HEK293 (cell line): ENCODE measurements around the gene MARK2.

Experiments used
- CTCF ChIA-PET: fragments of 350-600 bp; formaldehyde crosslinking; extraction: SDS; loops from one replicate; lab custom pipeline; 2021; ENCODE audit warnings: antibody characterized with exemption; lab: Yijun Ruan, JAX
- POLR2A ChIA-PET: fragments of 300-600 bp; formaldehyde crosslinking; extraction: SDS; loops from one replicate; lab custom pipeline; 2020; ENCODE audit warnings: antibody characterized with exemption, inconsistent platforms; lab: Yijun Ruan, JAX
- H3K27ac ChIP-seq: fragments of 200-500 bp; sonication (Bioruptor generic); 2 replicates; pipeline ENCODE4 v1.5.1; 2014; ENCODE audit warnings: low read depth, low read length, control low read depth, inconsistent platforms; ENCODE audit errors: extremely low read depth
- H3K36me3 ChIP-seq, 2 experiments: fragments of 200-500 bp in 1 of 2; sonication (Bioruptor generic) in 1 of 2; 1 replicate in 1 of 2; 2 replicates in 1 of 2; pipeline ENCODE4 v1.5.1; 2014 to 2017; ENCODE audit warnings: inconsistent platforms in 2 of 2, low read length in 2 of 2; ENCODE audit not compliant: control insufficient read depth in 2 of 2, insufficient read depth in 1 of 2
- H3K4me1 ChIP-seq: fragments of 200-500 bp; sonication (Bioruptor generic); 2 replicates; pipeline ENCODE4 v1.5.1; 2014; ENCODE audit warnings: mild to moderate bottlenecking, low read length, inconsistent platforms; ENCODE audit not compliant: control insufficient read depth, insufficient read depth
- H3K4me3 ChIP-seq: 2 replicates; pipeline ENCODE4 v1.5.1; 2011; ENCODE audit warnings: low read depth, mild to moderate bottlenecking, control low read depth, low read length, moderate library complexity
- H3K9me3 ChIP-seq: fragments of 200-500 bp; sonication (Bioruptor generic); 2 replicates; pipeline ENCODE4 v1.5.1; 2014; ENCODE audit warnings: low read depth, low read length, inconsistent platforms; ENCODE audit not compliant: control insufficient read depth, insufficient read depth
- EGR2 ChIP-seq: fragments of 450-650 bp; formaldehyde crosslinking; IDR thresholded peaks from 2 replicates; pipeline ENCODE4 v1.5.1; 2016; ENCODE audit warnings: low read depth, missing biosample characterization, missing genetic modification characterization
- GLIS2 ChIP-seq: fragments of 450-650 bp; formaldehyde crosslinking; IDR thresholded peaks from 2 replicates; pipeline ENCODE4 v1.5.1; 2016; ENCODE audit warnings: missing biosample characterization, missing genetic modification characterization
- HOXC10 ChIP-seq: sonication (generic); formaldehyde crosslinking; IDR thresholded peaks from 2 replicates; pipeline ENCODE4 v1.8.1; 2023; ENCODE audit warnings: mild to moderate bottlenecking, missing genetic modification reagents
- HOXD13 ChIP-seq: sonication (generic); formaldehyde crosslinking; IDR thresholded peaks from 2 replicates; pipeline ENCODE4 v1.8.0; 2022; ENCODE audit warnings: missing genetic modification reagents, borderline replicate concordance
- KLF8 ChIP-seq: fragments of 450-650 bp; formaldehyde crosslinking; IDR thresholded peaks from 2 replicates; pipeline ENCODE4 v1.5.1; 2016; ENCODE audit warnings: missing biosample characterization, missing genetic modification characterization
- KLF9 ChIP-seq: fragments of 450-650 bp; formaldehyde crosslinking; IDR thresholded peaks from 2 replicates; pipeline ENCODE4 v1.5.1; 2016; ENCODE audit warnings: missing biosample characterization, missing genetic modification characterization, low read depth
- MEIS1 ChIP-seq: sonication (generic); formaldehyde crosslinking; IDR thresholded peaks from 2 replicates; pipeline ENCODE4 v1.8.1; 2022; ENCODE audit warnings: missing genetic modification reagents, mild to moderate bottlenecking, borderline replicate concordance
- SP3 ChIP-seq: fragments of 450-650 bp; formaldehyde crosslinking; IDR thresholded peaks from 2 replicates; pipeline ENCODE4 v1.5.1; 2016; ENCODE audit warnings: missing biosample characterization, missing genetic modification characterization
- TCF7L2 ChIP-seq: IDR thresholded peaks from 2 replicates; pipeline ENCODE4 v1.6.1; 2011; ENCODE audit warnings: low read depth, mild to moderate bottlenecking, inconsistent platforms, low read length, moderate library complexity, borderline replicate concordance
- YY1 ChIP-seq: fragments of 450-650 bp; formaldehyde crosslinking; IDR thresholded peaks from 2 replicates; pipeline ENCODE4 v1.5.1; 2018; ENCODE audit warnings: missing biosample characterization, missing genetic modification characterization
- YY2 ChIP-seq: fragments of 450-650 bp; formaldehyde crosslinking; IDR thresholded peaks from 2 replicates; pipeline ENCODE4 v1.5.1; 2016; ENCODE audit warnings: missing biosample characterization, missing genetic modification characterization
- ZFHX2 ChIP-seq: fragments of 450-650 bp; formaldehyde crosslinking; conservative IDR thresholded peaks from 2 replicates; pipeline ENCODE4 v1.5.1; 2016; ENCODE audit warnings: missing biosample characterization, missing genetic modification characterization
- ZNF169 ChIP-seq: fragments of 450-650 bp; formaldehyde crosslinking; IDR thresholded peaks from 2 replicates; pipeline ENCODE4 v1.5.1; 2016; ENCODE audit warnings: missing biosample characterization, missing genetic modification characterization
- ZNF174 ChIP-seq: fragments of 450-650 bp; formaldehyde crosslinking; IDR thresholded peaks from 2 replicates; pipeline ENCODE4 v1.5.0; 2017; ENCODE audit warnings: missing biosample characterization, mild to moderate bottlenecking, missing genetic modification characterization
- ZNF202 ChIP-seq: fragments of 450-650 bp; formaldehyde crosslinking; IDR thresholded peaks from 2 replicates; pipeline ENCODE4 v1.5.1; 2016; ENCODE audit warnings: missing biosample characterization, missing genetic modification characterization, borderline replicate concordance
- ZNF266 ChIP-seq: fragments of 450-650 bp; formaldehyde crosslinking; IDR thresholded peaks from 2 replicates; pipeline ENCODE4 v1.5.1; 2016; ENCODE audit warnings: missing biosample characterization, missing genetic modification characterization, low read depth
- ZNF292 ChIP-seq: fragments of 450-650 bp; formaldehyde crosslinking; IDR thresholded peaks from 2 replicates; pipeline ENCODE4 v1.5.1; 2016; ENCODE audit warnings: low read depth, missing biosample characterization, missing genetic modification characterization, borderline replicate concordance
- ZNF311 ChIP-seq: fragments of 450-650 bp; formaldehyde crosslinking; IDR thresholded peaks from 2 replicates; pipeline ENCODE4 v1.5.1; 2017; ENCODE audit warnings: missing biosample characterization, missing genetic modification characterization, borderline replicate concordance
- ZNF354C ChIP-seq: fragments of 450-650 bp; formaldehyde crosslinking; IDR thresholded peaks from 2 replicates; pipeline ENCODE4 v1.5.1; 2016; ENCODE audit warnings: missing biosample characterization, missing genetic modification characterization, low read depth, borderline replicate concordance
- ZNF37A ChIP-seq: fragments of 450-650 bp; IDR thresholded peaks from 2 replicates; pipeline ENCODE4 v1.5.1; 2018; ENCODE audit warnings: missing biosample characterization, missing genetic modification characterization
- ZNF558 ChIP-seq: fragments of 450-650 bp; formaldehyde crosslinking; IDR thresholded peaks from 2 replicates; pipeline ENCODE4 v1.5.1; 2016; ENCODE audit warnings: missing biosample characterization, missing genetic modification characterization
- ZNF560 ChIP-seq: fragments of 450-650 bp; formaldehyde crosslinking; IDR thresholded peaks from 2 replicates; pipeline ENCODE4 v1.5.1; 2017; ENCODE audit warnings: missing biosample characterization, missing genetic modification characterization, borderline replicate concordance
- ZNF660 ChIP-seq: fragments of 450-650 bp; IDR thresholded peaks from 2 replicates; pipeline ENCODE4 v1.5.1; 2018; ENCODE audit warnings: missing biosample characterization, mild to moderate bottlenecking, missing genetic modification characterization
- ZNF747 ChIP-seq: fragments of 450-650 bp; formaldehyde crosslinking; IDR thresholded peaks from 2 replicates; pipeline ENCODE4 v1.5.1; 2016; ENCODE audit warnings: missing biosample characterization, missing genetic modification characterization
- ZNF785 ChIP-seq: fragments of 450-650 bp; formaldehyde crosslinking; IDR thresholded peaks from 2 replicates; pipeline ENCODE4 v1.5.1; 2016; ENCODE audit warnings: missing biosample characterization, missing genetic modification characterization
- ZNF791 ChIP-seq: fragments of 450-650 bp; formaldehyde crosslinking; IDR thresholded peaks from 2 replicates; pipeline ENCODE4 v1.5.1; 2016; ENCODE audit warnings: missing biosample characterization, missing genetic modification characterization
- ZSCAN30 ChIP-seq: fragments of 450-650 bp; IDR thresholded peaks from 2 replicates; pipeline ENCODE4 v1.5.1; 2018; ENCODE audit warnings: missing biosample characterization, mild to moderate bottlenecking, missing genetic modification characterization, moderate library complexity
- TF ChIP-seq, protein P1 (sequence below): fragments of 450-650 bp; formaldehyde crosslinking; IDR thresholded peaks from 2 replicates; pipeline ENCODE4 v1.5.1; 2016; ENCODE audit warnings: missing biosample characterization, missing genetic modification characterization
- TF ChIP-seq, protein P2 (sequence below): fragments of 450-650 bp; formaldehyde crosslinking; IDR thresholded peaks from 2 replicates; pipeline ENCODE4 v1.5.1; 2016; ENCODE audit warnings: missing biosample characterization, missing genetic modification characterization
- TF ChIP-seq, protein P3 (sequence below): fragments of 450-650 bp; formaldehyde crosslinking; IDR thresholded peaks from 2 replicates; pipeline ENCODE4 v1.5.1; 2016; ENCODE audit warnings: missing biosample characterization, missing genetic modification characterization

The MARK2 gene

GRCh38 chr11:63838678-63839507, at the start of gene MARK2:
MARK2 (plus strand) TSS chr11:63839110; CDS start chr11:63839507, 397 bp downstream.
- Histone ChIP-seq H3K4me1 (0 out of 2 replicates have a peak, but pooled peaks cover 6% of the 10 kb centered on the region), H3K9me3 (no peaks in the 10 kb centered on the region), H3K4me3 (peak within 1 kb of the TSS; percentile 81), H3K36me3 (peaks cover 0 to 19% of the 10 kb centered on the region in 2 experiments; a peak in 2 of 3 replicates), H3K27ac (peak within 1 kb of the TSS; percentile 84)
- ChIA-PET POLR2A (interaction anchor here (0.6 to 2.5 kb wide), 22 partner anchors 9 to 346 kb away, joined by 3 to 14 read pairs (median 5); partner anchors contain the start of genes COX8A, RCOR2, STIP1 and ZFTA), CTCF (interaction anchor here (0.6 to 7.4 kb wide), 18 partner anchors 10 to 466 kb away, joined by 3 to 135 read pairs (median 6); no protein-coding TSS in a partner anchor)
- TF ChIP-seq ZNF354C (no peak), ZNF37A (tag by site-specific recombination) (no peak), ZNF169 (tag by site-specific recombination) (no peak), ZNF311 (no peak), EGR2 (tag by site-specific recombination) (peak; percentile 73), GLIS2 (0 out of 2 replicates have a peak, but pooled peaks have one; percentile 59), MEIS1 (no peak), ZFHX2 (tag by site-specific recombination) (peak; percentile 62), ZNF660 (peak; percentile 69; the same call in 1 of the 2 replicates), ZNF558 (no peak), YY1 (peak; percentile 57; the same call in 1 of the 2 replicates), ZNF202 (tag by site-specific recombination) (no peak), TCF7L2 (no peak), ZNF292 (tag by site-specific recombination) (no peak), ZNF785 (no peak), ZSCAN30 (tag by site-specific recombination) (0 out of 2 replicates have a peak, but pooled peaks have one; percentile 55), KLF8 (tag by site-specific recombination) (peak; percentile 55; the same call in 1 of the 2 replicates), ZNF174 (tag by site-specific recombination) (no peak), ZNF266 (tag by site-specific recombination) (no peak), HOXD13 (no peak), KLF9 (peak; percentile 98), SP3 (tag by site-specific recombination) (peak; percentile 83), YY2 (tag by site-specific recombination) (no peak), HOXC10 (CRISPR knock-in tag) (no peak), ZNF791 (no peak), ZNF747 (tag by site-specific recombination) (no peak), ZNF560 (no peak)
- TF ChIP-seq, protein P1, sequence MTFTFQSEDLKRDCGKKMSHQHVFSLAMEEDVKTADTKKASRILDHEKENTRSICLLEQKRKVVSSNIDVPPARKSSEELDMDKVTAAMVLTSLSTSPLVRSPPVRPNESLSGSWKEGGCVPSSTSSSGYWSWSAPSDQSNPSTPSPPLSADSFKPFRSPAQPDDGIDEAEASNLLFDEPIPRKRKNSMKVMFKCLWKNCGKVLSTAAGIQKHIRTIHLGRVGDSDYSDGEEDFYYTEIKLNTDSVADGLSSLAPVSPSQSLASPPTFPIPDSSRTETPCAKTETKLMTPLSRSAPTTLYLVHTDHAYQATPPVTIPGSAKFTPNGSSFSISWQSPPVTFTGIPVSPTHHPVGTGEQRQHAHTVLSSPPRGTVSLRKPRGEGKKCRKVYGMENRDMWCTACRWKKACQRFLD, result no peak
- TF ChIP-seq, protein P2, sequence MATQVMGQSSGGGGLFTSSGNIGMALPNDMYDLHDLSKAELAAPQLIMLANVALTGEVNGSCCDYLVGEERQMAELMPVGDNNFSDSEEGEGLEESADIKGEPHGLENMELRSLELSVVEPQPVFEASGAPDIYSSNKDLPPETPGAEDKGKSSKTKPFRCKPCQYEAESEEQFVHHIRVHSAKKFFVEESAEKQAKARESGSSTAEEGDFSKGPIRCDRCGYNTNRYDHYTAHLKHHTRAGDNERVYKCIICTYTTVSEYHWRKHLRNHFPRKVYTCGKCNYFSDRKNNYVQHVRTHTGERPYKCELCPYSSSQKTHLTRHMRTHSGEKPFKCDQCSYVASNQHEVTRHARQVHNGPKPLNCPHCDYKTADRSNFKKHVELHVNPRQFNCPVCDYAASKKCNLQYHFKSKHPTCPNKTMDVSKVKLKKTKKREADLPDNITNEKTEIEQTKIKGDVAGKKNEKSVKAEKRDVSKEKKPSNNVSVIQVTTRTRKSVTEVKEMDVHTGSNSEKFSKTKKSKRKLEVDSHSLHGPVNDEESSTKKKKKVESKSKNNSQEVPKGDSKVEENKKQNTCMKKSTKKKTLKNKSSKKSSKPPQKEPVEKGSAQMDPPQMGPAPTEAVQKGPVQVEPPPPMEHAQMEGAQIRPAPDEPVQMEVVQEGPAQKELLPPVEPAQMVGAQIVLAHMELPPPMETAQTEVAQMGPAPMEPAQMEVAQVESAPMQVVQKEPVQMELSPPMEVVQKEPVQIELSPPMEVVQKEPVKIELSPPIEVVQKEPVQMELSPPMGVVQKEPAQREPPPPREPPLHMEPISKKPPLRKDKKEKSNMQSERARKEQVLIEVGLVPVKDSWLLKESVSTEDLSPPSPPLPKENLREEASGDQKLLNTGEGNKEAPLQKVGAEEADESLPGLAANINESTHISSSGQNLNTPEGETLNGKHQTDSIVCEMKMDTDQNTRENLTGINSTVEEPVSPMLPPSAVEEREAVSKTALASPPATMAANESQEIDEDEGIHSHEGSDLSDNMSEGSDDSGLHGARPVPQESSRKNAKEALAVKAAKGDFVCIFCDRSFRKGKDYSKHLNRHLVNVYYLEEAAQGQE, result no peak
- TF ChIP-seq, protein P3, sequence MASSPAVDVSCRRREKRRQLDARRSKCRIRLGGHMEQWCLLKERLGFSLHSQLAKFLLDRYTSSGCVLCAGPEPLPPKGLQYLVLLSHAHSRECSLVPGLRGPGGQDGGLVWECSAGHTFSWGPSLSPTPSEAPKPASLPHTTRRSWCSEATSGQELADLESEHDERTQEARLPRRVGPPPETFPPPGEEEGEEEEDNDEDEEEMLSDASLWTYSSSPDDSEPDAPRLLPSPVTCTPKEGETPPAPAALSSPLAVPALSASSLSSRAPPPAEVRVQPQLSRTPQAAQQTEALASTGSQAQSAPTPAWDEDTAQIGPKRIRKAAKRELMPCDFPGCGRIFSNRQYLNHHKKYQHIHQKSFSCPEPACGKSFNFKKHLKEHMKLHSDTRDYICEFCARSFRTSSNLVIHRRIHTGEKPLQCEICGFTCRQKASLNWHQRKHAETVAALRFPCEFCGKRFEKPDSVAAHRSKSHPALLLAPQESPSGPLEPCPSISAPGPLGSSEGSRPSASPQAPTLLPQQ, result no peak
